GM18499 (cell line): Measurements from ENCODE around the gene FAR2.
"Not testable (repeated sequence)": the region's sequence is repeated elsewhere in the genome, so short reads cannot be mapped to it uniquely, and the experiment has no call there.

ENCODE experiments used
- ATAC-seq: cut with Tn5 transposase; IDR thresholded peaks from one replicate; pipeline ENCODE4 v1.9.1; 2021; ENCODE audit warnings: moderate number of reproducible peaks; ENCODE audit not compliant: insufficient read depth, unreplicated experiment

FAR2 gene

GRCh38 chr12:29152223-29152868 is 3.3 kb downstream of the FAR2 start:
- peak; percentile 83 for ATAC-seq

- no peak for ATAC-seq
These were observed 4.0 kb downstream of the FAR2 start for GRCh38 chr12:29152981-29153630.

DNA sequence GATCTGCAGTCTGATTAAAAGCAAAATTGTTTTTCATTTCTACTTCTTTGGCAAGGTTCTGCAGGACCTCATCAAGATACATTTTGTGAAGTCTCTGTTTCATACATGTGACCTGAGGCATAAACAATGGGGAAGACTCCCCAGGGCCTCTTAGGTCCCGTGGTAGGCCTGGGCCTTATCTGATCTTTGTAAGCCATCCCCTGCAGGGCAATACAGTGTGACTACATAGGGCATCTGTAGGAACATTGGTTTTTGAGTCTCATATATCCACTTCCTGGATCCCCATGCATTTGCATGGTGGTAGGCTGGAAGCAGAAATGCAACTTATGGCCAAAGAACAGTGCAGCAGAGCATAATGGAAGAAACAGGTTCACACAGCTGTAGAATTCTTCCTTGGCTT is 6.0 kb downstream of the FAR2 start:
- ATAC-seq: peak; percentile 50

DNA sequence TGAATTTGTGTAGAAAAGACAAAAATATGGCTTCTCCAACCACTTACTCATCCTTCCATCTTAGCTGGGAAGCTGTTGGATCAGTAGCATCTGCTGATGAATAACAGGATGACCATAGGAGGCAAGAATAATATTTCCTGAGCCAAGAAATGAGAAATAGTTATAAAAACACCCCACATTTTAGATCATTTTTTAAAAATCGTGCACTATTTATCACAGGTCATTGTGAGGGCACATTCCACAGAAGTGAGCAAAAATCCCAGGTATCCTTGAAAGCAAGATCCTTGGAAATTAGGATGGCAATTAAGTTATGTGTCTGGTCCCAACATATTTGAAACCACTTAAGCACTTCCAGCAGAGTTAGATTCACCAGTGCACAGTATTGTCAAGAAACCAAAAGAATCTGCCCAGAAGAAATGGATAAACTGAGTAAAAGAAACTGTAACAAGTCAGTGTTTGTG is 8.4 kb downstream of the FAR2 start:
- ATAC-seq: no peak

GRCh38 chr12:29158115-29158763 is 9.2 kb downstream of the FAR2 start:
- ATAC-seq: no peak

GRCh38 chr12:29159661-29160060 is 10.6 kb downstream of the FAR2 start:
- no peak for ATAC-seq

- no peak for ATAC-seq
These were observed 11.2 kb downstream of the FAR2 start for GRCh38 chr12:29160230-29160629.

- no peak for ATAC-seq
These were observed 14.1 kb downstream of the FAR2 start for GRCh38 chr12:29163146-29163545.

GRCh38 chr12:29164477-29165393 is 15.7 kb downstream of the FAR2 start:
- peak; percentile 100 for ATAC-seq

DNA sequence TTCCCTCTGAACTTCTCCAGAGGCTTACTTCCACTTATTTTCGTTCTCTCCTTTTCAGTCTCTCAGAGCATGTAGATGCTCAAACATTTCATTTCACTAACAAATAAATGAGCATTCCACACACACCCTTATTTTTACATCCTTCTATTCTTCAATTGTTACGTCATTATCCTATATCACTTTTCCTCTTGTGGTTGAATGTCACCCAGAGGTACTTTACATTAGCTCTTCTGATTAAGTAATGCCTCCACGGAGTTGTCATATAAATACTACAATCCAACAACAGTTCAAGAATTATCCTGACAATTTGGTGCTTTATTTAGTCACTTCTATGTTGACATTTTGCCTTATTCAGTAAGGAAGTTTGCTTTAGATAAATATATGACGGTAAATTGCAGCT is 18.4 kb downstream of the FAR2 start:
- ATAC-seq: no peak

GRCh38 chr12:29167988-29168387 is 18.9 kb downstream of the FAR2 start:
- no peak for ATAC-seq

DNA sequence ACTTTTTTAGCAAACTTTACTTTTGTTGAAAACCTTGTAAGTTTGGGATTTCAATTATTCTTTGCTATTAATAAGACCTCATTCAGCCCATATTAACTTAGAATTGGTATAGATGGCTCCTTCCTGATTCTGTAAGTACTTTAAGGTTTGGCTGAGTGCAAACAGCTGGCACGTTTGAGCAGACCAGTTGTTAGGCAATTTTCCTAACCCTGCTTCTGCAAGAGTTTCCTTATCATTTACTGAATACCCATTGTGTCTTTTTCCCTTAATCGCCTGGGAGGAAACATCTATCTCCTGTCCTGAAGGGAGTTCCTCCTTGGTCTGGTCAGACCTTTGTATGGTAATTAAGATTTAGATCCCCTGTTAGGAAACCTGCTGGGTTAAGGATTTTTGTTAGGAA is 20.9 kb downstream of the FAR2 start:
- not testable (repeated sequence) for ATAC-seq

DNA sequence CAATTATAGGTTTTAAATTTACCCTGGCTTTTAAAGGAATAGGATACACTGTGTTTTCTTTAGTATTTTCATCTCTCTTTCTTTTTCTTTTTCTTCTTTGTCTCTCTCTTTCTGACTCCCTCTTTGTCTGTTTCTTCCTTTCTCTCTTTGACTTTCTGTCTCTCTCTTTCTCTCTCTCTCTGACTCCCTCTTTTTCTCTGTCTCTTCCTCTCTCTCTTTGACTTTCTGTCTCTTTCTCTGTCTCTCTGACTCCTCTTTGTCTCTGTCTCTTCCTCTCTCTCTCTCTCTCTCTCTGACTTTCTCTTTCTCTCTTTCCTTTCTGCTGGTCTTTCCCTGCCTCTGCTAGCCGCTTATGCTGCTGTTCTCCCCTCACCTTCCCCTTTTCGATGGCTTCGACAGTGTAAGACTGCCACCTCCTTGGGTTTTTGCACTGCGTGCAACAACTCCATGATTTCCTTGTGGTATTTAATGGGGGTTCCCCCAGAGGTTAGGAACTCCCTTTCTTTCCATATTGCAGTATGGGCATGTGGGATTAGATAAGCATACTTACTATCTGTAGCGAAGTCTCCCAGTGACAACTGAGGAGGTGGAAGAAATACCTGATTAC is 21.5 kb downstream of the FAR2 start:
- ATAC-seq: not testable (repeated sequence)

DNA sequence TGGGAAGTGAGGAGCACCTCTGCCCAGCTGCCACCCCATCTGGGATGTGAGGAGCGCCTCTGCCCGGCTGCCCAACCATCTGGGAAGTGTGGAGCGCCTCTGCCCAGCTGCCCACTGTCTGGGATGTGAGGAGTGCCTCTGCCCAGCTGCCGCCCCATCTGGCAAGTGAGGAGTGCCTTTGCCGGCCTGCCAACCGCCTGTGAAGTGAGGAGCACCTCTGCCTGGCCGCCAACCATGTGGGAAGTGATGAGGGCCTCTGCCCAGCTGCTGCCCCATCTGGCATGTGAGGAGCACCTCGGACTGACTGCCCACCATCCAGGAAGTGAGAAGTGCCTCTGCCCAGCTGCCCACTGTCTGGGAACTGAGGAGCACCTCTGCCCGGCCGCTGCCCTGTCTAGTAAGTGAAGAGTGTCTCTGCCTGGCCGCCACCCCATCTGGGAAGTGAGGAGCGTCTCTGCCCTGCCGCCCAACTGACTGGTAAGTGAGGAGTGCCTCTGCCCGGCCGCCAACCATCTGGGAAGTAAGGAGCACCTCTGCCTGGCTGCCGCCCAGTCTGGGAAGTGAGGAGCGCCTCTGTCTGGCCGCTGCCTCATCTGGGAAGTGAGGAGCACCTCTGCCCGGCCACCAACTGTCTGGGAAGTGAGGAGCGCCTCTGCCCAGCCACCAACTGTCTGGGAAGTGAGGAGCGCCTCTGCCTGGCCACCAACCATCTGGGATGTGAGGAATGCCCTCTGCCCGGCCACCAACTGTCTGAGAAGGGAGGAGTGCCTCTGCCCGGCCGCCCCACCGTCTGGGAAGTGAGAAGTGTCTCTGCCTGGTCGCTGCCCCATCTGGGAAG is 22.6 kb downstream of the FAR2 start:
- ATAC-seq: no peak

DNA sequence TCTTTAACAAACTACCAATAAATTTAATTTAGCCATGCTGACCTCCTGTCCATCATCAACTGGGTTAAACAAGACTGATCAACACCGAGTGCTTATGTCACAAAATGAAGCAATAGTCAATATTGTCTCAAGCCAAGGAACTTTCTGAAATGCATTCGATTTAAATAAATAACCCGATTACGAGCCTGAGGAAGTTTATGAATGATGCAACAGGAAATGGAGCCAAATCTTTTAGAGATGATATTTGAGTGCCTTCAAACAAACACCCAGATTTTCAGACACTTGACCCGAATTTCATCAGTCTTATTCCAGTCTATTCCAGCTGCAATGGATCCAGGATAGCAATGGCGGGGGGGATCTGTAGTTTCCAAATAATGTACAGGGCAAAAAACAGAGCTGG is 27.9 kb downstream of the FAR2 start:
- ATAC-seq: no peak

DNA sequence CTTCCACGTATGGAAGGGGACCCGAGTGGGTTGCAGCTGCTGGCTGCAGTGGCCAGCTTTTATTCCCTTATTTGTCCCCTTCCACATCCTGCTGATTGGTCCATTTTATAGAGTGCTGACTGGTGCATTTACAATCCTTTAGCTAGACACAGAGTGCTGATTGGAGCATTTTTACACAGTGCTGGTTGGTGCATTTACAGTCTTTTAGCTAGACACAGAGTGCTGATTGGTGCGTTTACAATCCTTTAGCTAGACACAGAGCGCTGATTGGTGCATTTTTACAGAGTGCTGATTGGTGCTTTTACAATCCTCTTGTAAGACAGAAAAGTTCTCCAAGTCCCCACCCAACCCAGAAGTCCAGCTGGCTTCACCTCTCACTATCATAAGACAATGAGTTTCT is 33.2 kb downstream of the FAR2 start:
- not testable (repeated sequence) for ATAC-seq

DNA sequence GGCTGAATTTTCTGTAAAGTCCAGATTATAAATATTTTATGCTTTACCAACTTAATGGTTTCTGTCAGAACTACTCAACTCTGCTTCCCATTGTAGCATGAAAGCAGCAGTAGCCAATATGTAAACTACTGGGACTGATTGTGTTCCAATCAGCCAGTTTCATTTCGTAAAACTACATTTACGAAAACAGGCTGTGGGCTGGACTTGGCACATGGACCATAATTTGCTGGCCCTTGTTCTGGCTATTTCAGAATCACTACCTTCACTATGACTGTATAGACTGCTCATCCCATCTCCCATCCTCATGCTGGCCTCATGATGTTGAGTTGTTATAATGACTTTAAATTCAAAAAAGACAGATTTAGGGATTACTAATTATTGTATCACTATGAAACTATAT is 38.7 kb downstream of the FAR2 start:
- ATAC-seq: no peak

GRCh38 chr12:29191267-29191850 is 42.3 kb downstream of the FAR2 start:
- no peak for ATAC-seq

- no peak for ATAC-seq
These were observed 49.8 kb downstream of the FAR2 start for GRCh38 chr12:29198901-29199300.
